GM06990 (cell line): Measurements from ENCODE around the gene GCNT1.
"Not testable (repeated sequence)": the region's sequence is repeated elsewhere in the genome, so short reads cannot be mapped to it uniquely, and the experiment has no call there.

Experiments used
- DNase-seq: peaks from one replicate; pipeline ENCODE4 v3.0.0-alpha.2; 2011; ENCODE audit not compliant: insufficient read length; ENCODE audit errors: extremely low read depth
- H3K27me3 ChIP-seq: replicated peaks from 2 replicates; pipeline ENCODE4 v1.6.0; 2011; ENCODE audit warnings: low read length; ENCODE audit not compliant: control insufficient read depth, insufficient read depth
- H3K36me3 ChIP-seq: 2 replicates; pipeline ENCODE4 v1.5.1; 2011; ENCODE audit warnings: low read length; ENCODE audit not compliant: control insufficient read depth, insufficient read depth
- H3K4me3 ChIP-seq: replicated peaks from 2 replicates; pipeline ENCODE4 v1.5.1; 2011; ENCODE audit warnings: low read depth, mild to moderate bottlenecking, control low read depth, low read length
- TF ChIP-seq, protein P1 (sequence below): IDR thresholded peaks from 2 replicates; pipeline ENCODE4 v1.5.1; 2011; ENCODE audit warnings: low read length, control low read depth, mild to moderate bottlenecking, inconsistent platforms; ENCODE audit not compliant: insufficient read depth, poor library complexity, severe bottlenecking

GCNT1 gene

DNA sequence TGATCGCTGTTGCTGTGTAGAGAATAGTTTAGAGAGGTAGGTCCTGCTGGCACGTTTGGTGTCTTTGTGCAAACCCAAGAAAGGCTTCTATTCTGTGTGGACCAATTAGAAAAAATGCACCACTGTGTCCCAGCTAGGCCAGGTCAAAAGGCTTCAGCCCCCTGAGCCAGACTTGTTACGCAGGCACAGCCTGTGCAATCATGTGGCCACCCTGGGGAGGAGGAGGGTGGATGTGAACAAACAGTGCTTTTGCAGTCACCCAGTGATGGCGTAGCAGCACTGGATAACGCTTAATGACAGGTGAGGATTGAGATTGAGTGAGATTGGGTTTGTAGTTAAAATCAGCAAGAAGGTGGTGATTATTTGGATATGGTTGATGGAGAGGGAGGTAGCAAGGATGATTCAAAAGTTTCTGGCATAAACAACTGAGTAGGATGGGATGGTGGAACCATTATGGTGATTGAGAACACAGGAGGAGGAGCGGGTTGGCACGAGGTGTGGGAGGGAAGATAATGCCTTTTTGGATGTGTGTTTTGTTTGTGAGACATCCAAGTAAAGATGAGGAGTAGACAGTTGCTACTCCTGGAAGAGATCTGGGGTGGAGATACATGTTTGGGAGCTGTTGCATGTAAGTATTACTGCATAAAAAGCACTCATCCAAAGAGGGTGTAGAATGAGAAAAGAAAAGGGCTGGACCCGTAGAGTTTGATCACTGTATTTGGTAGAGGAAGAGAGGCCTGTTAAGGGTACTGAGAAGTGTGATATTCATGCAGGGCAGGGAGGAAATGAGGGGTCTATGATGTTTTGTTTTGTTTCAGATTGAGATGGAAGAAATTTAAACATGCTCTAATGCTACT is 6.7 kb downstream of the GCNT1 start:
- DNase-seq = no peak
- TF ChIP-seq, protein P1, sequence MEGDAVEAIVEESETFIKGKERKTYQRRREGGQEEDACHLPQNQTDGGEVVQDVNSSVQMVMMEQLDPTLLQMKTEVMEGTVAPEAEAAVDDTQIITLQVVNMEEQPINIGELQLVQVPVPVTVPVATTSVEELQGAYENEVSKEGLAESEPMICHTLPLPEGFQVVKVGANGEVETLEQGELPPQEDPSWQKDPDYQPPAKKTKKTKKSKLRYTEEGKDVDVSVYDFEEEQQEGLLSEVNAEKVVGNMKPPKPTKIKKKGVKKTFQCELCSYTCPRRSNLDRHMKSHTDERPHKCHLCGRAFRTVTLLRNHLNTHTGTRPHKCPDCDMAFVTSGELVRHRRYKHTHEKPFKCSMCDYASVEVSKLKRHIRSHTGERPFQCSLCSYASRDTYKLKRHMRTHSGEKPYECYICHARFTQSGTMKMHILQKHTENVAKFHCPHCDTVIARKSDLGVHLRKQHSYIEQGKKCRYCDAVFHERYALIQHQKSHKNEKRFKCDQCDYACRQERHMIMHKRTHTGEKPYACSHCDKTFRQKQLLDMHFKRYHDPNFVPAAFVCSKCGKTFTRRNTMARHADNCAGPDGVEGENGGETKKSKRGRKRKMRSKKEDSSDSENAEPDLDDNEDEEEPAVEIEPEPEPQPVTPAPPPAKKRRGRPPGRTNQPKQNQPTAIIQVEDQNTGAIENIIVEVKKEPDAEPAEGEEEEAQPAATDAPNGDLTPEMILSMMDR = no peak
- H3K27me3 ChIP-seq = no peaks in the 10 kb centered on the region; the same call in 1 of the 2 replicates
- no peak overlapping the region for H3K4me3 ChIP-seq
- H3K36me3 ChIP-seq = no peaks in the 10 kb centered on the region

DNA sequence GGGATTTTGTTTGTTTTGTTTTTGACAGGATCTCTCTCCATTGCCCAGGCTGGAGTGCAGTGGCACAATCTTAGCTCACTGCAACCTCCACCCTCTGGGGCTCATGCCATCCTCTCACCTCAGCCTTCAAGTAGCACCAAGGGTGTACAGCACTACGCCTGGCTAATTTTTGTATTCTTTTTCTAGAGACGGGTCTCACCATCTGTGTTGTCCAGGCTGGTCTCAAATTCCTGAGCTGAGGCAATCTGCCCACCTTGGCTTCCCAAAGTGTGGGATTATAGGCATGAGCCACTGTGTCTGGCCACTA is 7.3 kb downstream of the GCNT1 start:
- DNase-seq = no peak
- H3K4me3 ChIP-seq = no peak overlapping the region
- H3K27me3 ChIP-seq = no peaks in the 10 kb centered on the region; the same call in 1 of the 2 replicates
- TF ChIP-seq, protein P1 = no peak
- no peaks in the 10 kb centered on the region for H3K36me3 ChIP-seq

DNA sequence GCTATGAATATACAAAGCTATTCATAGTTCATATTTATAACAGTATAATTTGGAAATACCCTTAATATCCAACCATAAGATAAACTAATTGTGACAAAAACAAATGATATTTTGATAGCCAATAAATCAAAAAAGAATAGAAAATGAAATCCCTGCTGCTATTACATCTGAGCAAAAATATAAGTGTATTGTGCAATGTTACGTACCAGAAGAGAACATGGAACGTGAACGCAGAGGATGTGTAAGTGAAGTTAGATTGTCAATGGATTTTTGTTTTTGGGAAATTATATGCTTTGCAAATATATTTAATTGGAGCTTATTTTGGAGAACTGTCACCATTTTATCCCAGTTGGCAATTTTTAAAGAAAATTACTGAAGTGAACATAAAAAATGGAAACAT is 15.4 kb downstream of the GCNT1 start:
- DNase-seq = no peak
- H3K27me3 ChIP-seq = no peaks in the 10 kb centered on the region
- TF ChIP-seq, protein P1 = no peak
- H3K36me3 ChIP-seq = no peaks in the 10 kb centered on the region
- H3K4me3 ChIP-seq = no peak overlapping the region

DNA sequence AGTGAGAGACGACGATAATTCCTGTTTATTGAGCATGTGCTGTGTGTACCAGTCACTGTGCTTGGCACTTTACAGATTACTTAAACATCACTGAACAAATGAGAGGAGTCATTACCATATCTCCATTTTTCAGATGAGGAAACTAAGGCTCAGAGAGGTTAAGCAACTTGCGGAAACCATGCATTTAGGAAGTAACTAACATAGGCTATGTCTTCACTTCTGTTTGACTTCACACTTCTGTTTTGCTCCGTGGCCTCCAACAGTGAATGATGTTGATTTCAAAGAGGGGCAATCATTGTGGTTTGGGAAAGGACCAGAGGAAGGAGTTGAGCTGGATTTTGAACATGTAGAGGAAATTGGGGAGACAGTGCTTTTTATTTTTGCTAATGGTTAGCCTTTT is 16.7 kb downstream of the GCNT1 start:
- TF ChIP-seq, protein P1 = no peak
- H3K4me3 ChIP-seq = no peak overlapping the region
- DNase-seq = no peak
- H3K36me3 ChIP-seq = no peaks in the 10 kb centered on the region
- no peaks in the 10 kb centered on the region for H3K27me3 ChIP-seq

DNA sequence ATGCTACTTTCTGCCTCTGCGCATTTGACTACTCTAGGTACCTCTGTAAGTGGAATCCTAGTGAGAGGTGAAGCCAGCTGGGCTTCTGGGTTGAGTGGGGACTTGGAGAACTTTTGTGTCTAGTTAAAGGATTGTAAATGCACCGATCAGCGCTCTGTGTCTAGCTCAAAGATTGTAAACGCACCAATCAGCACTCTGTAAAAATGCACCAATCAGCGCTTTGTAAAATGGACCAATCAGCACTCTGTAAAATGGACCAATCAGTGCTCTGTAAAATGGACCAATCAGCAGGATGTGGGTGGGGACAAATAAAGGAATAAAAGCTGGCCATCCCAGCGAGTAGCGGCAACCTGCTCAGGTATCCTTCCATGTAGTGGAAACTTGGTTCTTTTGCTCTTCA is 18.8 kb downstream of the GCNT1 start:
- H3K4me3 ChIP-seq, H3K36me3 ChIP-seq, H3K27me3 ChIP-seq, DNase-seq: not testable (repeated sequence)

DNA sequence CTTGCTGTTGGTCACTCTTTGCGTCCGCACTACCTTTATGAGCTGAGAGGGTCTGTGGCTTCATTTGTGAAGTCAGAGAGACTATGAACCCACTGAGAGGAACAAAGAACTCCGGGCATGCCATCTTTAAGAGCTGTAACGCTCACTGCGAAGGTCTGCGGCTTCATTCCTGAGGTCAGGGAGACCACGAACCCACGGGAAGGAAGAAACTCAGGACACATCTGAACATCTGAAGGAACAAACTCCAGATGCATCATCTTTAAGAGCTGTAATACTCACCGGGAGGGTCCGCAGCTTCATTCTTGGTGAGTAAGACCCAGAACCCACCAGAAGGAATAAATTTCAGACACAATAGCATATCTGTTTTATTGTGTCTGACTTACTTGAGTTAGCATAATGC is 19.2 kb downstream of the GCNT1 start:
- no peaks in the 10 kb centered on the region for H3K27me3 ChIP-seq
- H3K36me3 ChIP-seq = no peaks in the 10 kb centered on the region
- no peak overlapping the region for H3K4me3 ChIP-seq
- TF ChIP-seq, protein P1 = no peak
- no peak for DNase-seq

DNA sequence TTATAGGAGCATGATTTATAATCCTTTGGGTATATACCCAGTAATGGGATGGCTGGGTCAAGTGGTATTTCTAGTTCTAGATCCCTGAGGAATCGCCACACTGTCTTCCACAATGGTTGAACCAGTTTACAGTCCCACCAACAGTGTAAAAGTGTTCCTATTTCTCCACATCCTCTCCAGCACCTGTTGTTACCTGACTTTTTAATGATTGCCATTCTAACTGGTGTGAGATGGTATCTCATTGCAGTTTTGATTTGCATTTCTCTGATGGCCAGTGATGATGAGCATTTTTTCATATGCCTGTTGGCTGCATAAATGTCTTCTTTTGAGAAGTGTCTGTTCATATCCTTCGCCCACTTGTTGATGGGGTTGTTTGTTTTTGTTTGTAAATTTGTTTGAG is 20.4 kb downstream of the GCNT1 start:
- H3K36me3 ChIP-seq, H3K27me3 ChIP-seq, H3K4me3 ChIP-seq, DNase-seq: not testable (repeated sequence)
